Sigmoid colon (tissue), 7 donors: ENCODE measurements around the gene SLIT3. TPM values are rescaled to one million over a fixed set of nuclear protein-coding genes. Genes with fewer than 3 reads are reported as not detected.

Source experiments
- DNase-seq: peaks from one replicate; pipeline ENCODE4 v3.0.0-alpha.2; 2019
- H3K27ac ChIP-seq, 4 donors: fragments of 200-600 bp; sonication (generic); one replicate each; pipeline ENCODE4 v1.5.1; 2016 to 2019; ENCODE audit warnings: mild to moderate bottlenecking in 1 of 4
- H3K27me3 ChIP-seq, 3 donors: fragments of 200-600 bp; sonication (generic); one replicate each; pipeline ENCODE4 v1.5.1; 2019; ENCODE audit warnings: mild to moderate bottlenecking in 1 of 3
- H3K36me3 ChIP-seq, 4 donors: fragments of 200-600 bp; sonication (generic); one replicate each; pipeline ENCODE4 v1.5.1; 2016 to 2019
- H3K4me1 ChIP-seq, 4 donors: fragments of 200-600 bp; sonication (generic); one replicate each; pipeline ENCODE4 v1.5.1; 2017 to 2019
- H3K4me3 ChIP-seq, 4 donors: fragments of 200-600 bp; sonication (generic); one replicate each; pipeline ENCODE4 v1.5.1; 2017 to 2019; ENCODE audit warnings: mild to moderate bottlenecking in 2 of 4, moderate library complexity in 1 of 4
- H3K9me3 ChIP-seq, 4 donors: fragments of 200-600 bp in 3 of 4; sonication (generic) in 3 of 4; one replicate each; pipeline versions ENCODE4 v1.5.1 to v1.6.1; 2013 to 2019
- EP300 ChIP-seq, 4 donors: sonication (generic); formaldehyde crosslinking; IDR thresholded peaks; one replicate each; pipeline ENCODE4 v1.6.1; 2017; ENCODE audit warnings: antibody characterized with exemption in 4 of 4
- POLR2A ChIP-seq, 2 donors: fragments of 450-650 bp; IDR thresholded peaks; one replicate each; pipeline ENCODE4 v1.6.1; 2016; ENCODE audit warnings: antibody characterized with exemption in 2 of 2, mild to moderate bottlenecking in 2 of 2, moderate library complexity in 2 of 2
- POLR2AphosphoS5 ChIP-seq, 4 donors: sonication (generic); formaldehyde crosslinking; IDR thresholded peaks; one replicate each; pipeline ENCODE4 v1.6.1; 2017; ENCODE audit warnings: antibody characterized with exemption in 4 of 4
- WGBS, 2 donors: extraction: QIAGEN DNeasy Blood & Tissue Kit; methylation state at CpG; one replicate each; pipeline ENCODE4 v1.1.7; 2013; 5-methylcytosine and 5-hydroxymethylcytosine counted together
- intact Hi-C: fragments of 100-400 bp; cut with DNase I; formaldehyde crosslinking; loops from one replicate; pipeline ENCODE4 v1.15.1; 2023
- polyA plus RNA-seq, 3 donors: library from polyadenylated mRNA; stranded (reverse); fragments of 200-250 nt; gene quantifications; one replicate each; pipeline ENCODE4 v1.2.3, GENCODE V29; 2013
- total RNA-seq, 4 donors: library from RNA; depleted of rRNA; stranded (reverse); fragments of >200 nt; gene quantifications; one replicate each; pipeline ENCODE4 v1.1.0, GENCODE V29; 2016
- TF ChIP-seq, protein P1 (sequence below), 4 experiments: fragments of 450-650 bp in 3 of 4; fragments of 200-600 bp in 1 of 4; IDR thresholded peaks; one replicate each; pipeline ENCODE4 v1.5.1; 2016 to 2019; ENCODE audit warnings: antibody characterized with exemption in 4 of 4, mild to moderate bottlenecking in 3 of 4, moderate library complexity in 2 of 4
- donor health status: healthy with polysubstance abuse.
- donor health status: Bipolar disorder and iron deficiency.
- donor health status: healthy.

The SLIT3 gene
- total and polyA plus RNA-seq, 7 donors: 0.23 to 46.3 (median 30.0) TPM

GRCh38 chr5:168944004-168944403, 356.9 kb downstream of the SLIT3 start:
- no peak for DNase-seq
- Histone ChIP-seq H3K4me3 (no peak overlapping the region), H3K27ac (no peak overlapping the region), H3K36me3 (no peaks in the 10 kb centered on the region), H3K9me3 (no peaks in the 10 kb centered on the region), H3K4me1 (peaks cover 0 to 8% (median 3%) of the 10 kb centered on the region in 4 donors), H3K27me3 (no peaks in the 10 kb centered on the region)
- 71 to 80% methylated on average over 5 of the region's 5 CpGs for WGBS, 2 donors
- intact Hi-C loops: no loop called here
- TF ChIP-seq POLR2A (IDR thresholded peaks at IDR 0.05) (no peak), POLR2AphosphoS5 (IDR thresholded peaks at IDR 0.05) (no peak), EP300 (IDR thresholded peaks at IDR 0.05) (no peak)
- TF ChIP-seq, protein P1, sequence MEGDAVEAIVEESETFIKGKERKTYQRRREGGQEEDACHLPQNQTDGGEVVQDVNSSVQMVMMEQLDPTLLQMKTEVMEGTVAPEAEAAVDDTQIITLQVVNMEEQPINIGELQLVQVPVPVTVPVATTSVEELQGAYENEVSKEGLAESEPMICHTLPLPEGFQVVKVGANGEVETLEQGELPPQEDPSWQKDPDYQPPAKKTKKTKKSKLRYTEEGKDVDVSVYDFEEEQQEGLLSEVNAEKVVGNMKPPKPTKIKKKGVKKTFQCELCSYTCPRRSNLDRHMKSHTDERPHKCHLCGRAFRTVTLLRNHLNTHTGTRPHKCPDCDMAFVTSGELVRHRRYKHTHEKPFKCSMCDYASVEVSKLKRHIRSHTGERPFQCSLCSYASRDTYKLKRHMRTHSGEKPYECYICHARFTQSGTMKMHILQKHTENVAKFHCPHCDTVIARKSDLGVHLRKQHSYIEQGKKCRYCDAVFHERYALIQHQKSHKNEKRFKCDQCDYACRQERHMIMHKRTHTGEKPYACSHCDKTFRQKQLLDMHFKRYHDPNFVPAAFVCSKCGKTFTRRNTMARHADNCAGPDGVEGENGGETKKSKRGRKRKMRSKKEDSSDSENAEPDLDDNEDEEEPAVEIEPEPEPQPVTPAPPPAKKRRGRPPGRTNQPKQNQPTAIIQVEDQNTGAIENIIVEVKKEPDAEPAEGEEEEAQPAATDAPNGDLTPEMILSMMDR (IDR thresholded peaks at IDR 0.05): no peak

- Histone ChIP-seq H3K27ac (no peak overlapping the region), H3K4me1 (peaks cover 0 to 8% (median 3%) of the 10 kb centered on the region in 4 donors), H3K4me3 (no peak overlapping the region), H3K36me3 (no peaks in the 10 kb centered on the region), H3K9me3 (no peaks in the 10 kb centered on the region), H3K27me3 (no peaks in the 10 kb centered on the region)
- 64 to 68% methylated on average over 2 of the region's 2 CpGs for WGBS, 2 donors
- DNase-seq: no peak
- intact Hi-C loops: no loop called here
- TF ChIP-seq POLR2A (IDR thresholded peaks at IDR 0.05): no peak
- no peak for TF ChIP-seq POLR2AphosphoS5 (IDR thresholded peaks at IDR 0.05)
- TF ChIP-seq EP300 (IDR thresholded peaks at IDR 0.05): no peak
- TF ChIP-seq, protein P1 (IDR thresholded peaks at IDR 0.05): no peak
These were observed 357.7 kb downstream of the SLIT3 start for GRCh38 chr5:168943091-168943884.

DNA sequence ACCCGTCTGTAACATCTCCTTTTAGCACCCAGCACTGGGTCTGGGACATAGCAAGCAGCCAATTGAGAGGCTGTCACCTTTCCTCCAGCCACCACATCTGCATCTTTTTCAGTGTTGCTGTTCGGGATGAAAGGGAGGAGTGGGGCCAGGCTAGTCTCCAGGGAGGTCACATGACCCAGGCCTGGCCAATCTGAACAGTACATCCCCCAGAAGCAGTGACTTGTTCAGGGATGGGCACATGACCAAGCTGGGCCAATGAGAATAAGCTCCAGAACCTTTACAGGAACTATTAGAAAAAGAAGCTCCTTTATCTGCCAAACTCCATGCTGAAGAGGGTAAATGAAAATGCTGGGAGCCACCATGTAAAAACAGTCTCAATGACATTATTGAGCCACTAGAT, 359.0 kb downstream of the SLIT3 start:
- 59 to 79% methylated on average over 2 of the region's 2 CpGs for WGBS, 2 donors
- Histone ChIP-seq H3K27me3 (no peaks in the 10 kb centered on the region), H3K36me3 (no peaks in the 10 kb centered on the region), H3K4me1 (peaks cover 0 to 8% (median 0%) of the 10 kb centered on the region in 4 donors), H3K27ac (no peak overlapping the region), H3K9me3 (no peaks in the 10 kb centered on the region), H3K4me3 (no peak overlapping the region)
- no peak for DNase-seq
- TF ChIP-seq POLR2AphosphoS5 (IDR thresholded peaks at IDR 0.05) (no peak), EP300 (IDR thresholded peaks at IDR 0.05) (no peak), POLR2A (IDR thresholded peaks at IDR 0.05) (no peak)
- TF ChIP-seq, protein P1 (IDR thresholded peaks at IDR 0.05): no peak
- intact Hi-C loops: no loop called here

GRCh38 chr5:168940712-168941111, 360.2 kb downstream of the SLIT3 start:
- H3K9me3 ChIP-seq: no peaks in the 10 kb centered on the region

More at GRCh38 chr5:168940712-168941111, 360.2 kb downstream of the SLIT3 start:
- TF ChIP-seq, protein P1 (IDR thresholded peaks at IDR 0.05): no peak
- DNase-seq: no peak
- intact Hi-C loops: no loop called here
- no peak overlapping the region for H3K27ac ChIP-seq
- H3K27me3 ChIP-seq: no peaks in the 10 kb centered on the region
- WGBS, 2 donors: 80 to 85% methylated on average over 4 of the region's 4 CpGs
- peaks cover 0 to 8% (median 0%) of the 10 kb centered on the region in 4 donors for H3K4me1 ChIP-seq
- H3K4me3 ChIP-seq: no peak overlapping the region
- no peaks in the 10 kb centered on the region for H3K36me3 ChIP-seq
